ENCODE results near the gene CLDN20. TPM values are rescaled to one million over a fixed set of nuclear protein-coding genes. Genes with fewer than 3 reads are reported as not detected.

Gene CLDN20
- total and polyA plus RNA-seq, 2 of the 8 experiments (the other 6 are each of a cell fraction or from before 2014, with no cell fraction given): not detected

GRCh38 chr6:155313602-155314091 lies 49.8 kb downstream of the CLDN20 start:
- CTCF ChIA-PET (ENCODE audit: partially characterized antibody): interaction anchor here (1.0 kb wide), 1 partner anchor 182 kb away, joined by 5 read pairs; no protein-coding TSS in a partner anchor
- no peaks in the 10 kb centered on the region for H3K9me3 ChIP-seq (ENCODE audit: insufficient read depth in 2 of 2, low read depth in 1 of 2, low read length in 1 of 2)
- H3K4me2 ChIP-seq (ENCODE audit: insufficient read depth in 1 of 2, low read depth in 2 of 2, low read length in 2 of 2): peak overlapping the region; percentile 85 to 95
- 0 out of 2 replicates have a peak overlapping the region, but pooled peaks have one; percentile 76 for H2BK15ac ChIP-seq (ENCODE audit: low read length)
- H3K36me3 ChIP-seq (ENCODE audit: control insufficient read depth in 2 of 4, insufficient read depth in 4 of 4, low read length in 3 of 4): peaks cover 3 to 40% (median 13%) of the 10 kb centered on the region in 4 experiments; a peak in 7 of 8 replicates
- H3K4me1 ChIP-seq (replicated peaks in 1 of 4; ENCODE audit: control insufficient read depth in 3 of 4, insufficient read depth in 4 of 4, low read length in 3 of 4): no peaks in the 10 kb centered on the region
- H3K23me2 ChIP-seq (ENCODE audit: low read depth, low read length): peaks cover 6% of the 10 kb centered on the region
- H4K20me1 ChIP-seq (replicated peaks in 1 of 2; ENCODE audit: control insufficient read depth in 1 of 2, insufficient read depth in 2 of 2, low read length in 2 of 2): peaks cover 1 to 2% of the 10 kb centered on the region in 2 experiments
- peak overlapping the region; percentile 80; the same call in 1 of the 2 replicates for H2AFZ ChIP-seq (ENCODE audit: low read length)
- peak overlapping the region; percentile 82 to 96 (median 93) for H3K4me3 ChIP-seq (ENCODE audit: extremely low read depth in 1 of 4, insufficient read depth in 2 of 4, low read depth in 3 of 4, low read length in 4 of 4)
- H3K27me3 ChIP-seq (replicated peaks in 1 of 4; ENCODE audit: control insufficient read depth in 3 of 4, extremely low read depth in 1 of 4, insufficient read depth in 3 of 4, low read length in 3 of 4): no peaks in the 10 kb centered on the region
- H3K14ac ChIP-seq (ENCODE audit: insufficient read length): no peak overlapping the region
- POLR2A ChIA-PET (ENCODE audit: partially characterized antibody): interaction anchor here (0.6 to 1.1 kb wide), 5 partner anchors 9 to 35 kb away, joined by 3 read pairs; no protein-coding TSS in a partner anchor
- H3K4ac ChIP-seq (replicated peaks; ENCODE audit: insufficient read length, low read depth, low read length): no peak overlapping the region
- no peaks in the 10 kb centered on the region for H3K79me1 ChIP-seq (ENCODE audit: low read depth, low read length)
- peak overlapping the region; percentile 92; the same call in 1 of the 2 replicates for H4K8ac ChIP-seq (ENCODE audit: extremely low read depth, insufficient read depth, low read length)
- no peak overlapping the region for H2BK12ac ChIP-seq (ENCODE audit: low read depth, low read length)
- H3K27ac ChIP-seq (ENCODE audit: low read depth, low read length): peak overlapping the region; percentile 83
- 9% methylated on average over 15 of the region's 15 CpGs; no CpG with 5 or more reads in 1 of the 2 experiments for WGBS, 2 experiments (ENCODE audit: extremely low coverage in 1 of 2, insufficient coverage in 1 of 2, insufficient read length in 1 of 2, insufficient replicate concordance in 2 of 2, low coverage in 1 of 2, low lambda C conversion rate in 2 of 2, missing lambda C conversion rate in 1 of 2)
- DNase-seq (ENCODE audit: low read depth in 1 of 2, low spot score in 2 of 2) (no peak), FAIRE-seq (no peak)
- no peak overlapping the region for H2AK5ac ChIP-seq (ENCODE audit: low read depth, low read length)
- peak overlapping the region; percentile 72 for H4K91ac ChIP-seq (replicated peaks; ENCODE audit: insufficient read length, low read length)
- H2BK120ac ChIP-seq (replicated peaks; ENCODE audit: low read depth, low read length): no peak overlapping the region
- H3K18ac ChIP-seq (ENCODE audit: extremely low read depth, low read length): peak overlapping the region; percentile 90; the same call in 1 of the 2 replicates
- no peak overlapping the region for H2BK20ac ChIP-seq (ENCODE audit: low read length)
- H2BK5ac ChIP-seq (ENCODE audit: low read depth, low read length): peak overlapping the region; percentile 87
- no peak overlapping the region for H3K23ac ChIP-seq (ENCODE audit: insufficient read length)
- H3K79me2 ChIP-seq (ENCODE audit: control insufficient read depth in 1 of 2, insufficient read depth in 2 of 2, low read length in 2 of 2): peaks cover 0 to 25% of the 10 kb centered on the region in 2 experiments; a peak in 2 of 4 replicates
- TF ChIP-seq HDAC2 (IDR thresholded peaks at IDR 0.05; ENCODE audit: borderline replicate concordance in 1 of 2, low read depth in 2 of 2, low read length in 2 of 2): 0 out of 4 replicates have a peak, but pooled peaks of 1 of the 2 experiments have one; percentile 55
- TF ChIP-seq SIN3A (conservative IDR thresholded peaks at IDR 0.05 in 1 of 2, IDR thresholded peaks at IDR 0.05 in 1 of 2; ENCODE audit: low read depth in 1 of 2, low read length in 2 of 2): 0 out of 4 replicates have a peak, but pooled peaks of 1 of the 2 experiments have one; percentile 32
- no peak for TF ChIP-seq SP1 (IDR thresholded peaks at IDR 0.05; ENCODE audit: low read depth, low read length)
- no peak for TF ChIP-seq ASH2L (IDR thresholded peaks at IDR 0.05; ENCODE audit: low read length)
- TF ChIP-seq TEAD4 (IDR thresholded peaks at IDR 0.05; ENCODE audit: low read depth, low read length): no peak
- TF ChIP-seq MAFK (IDR thresholded peaks at IDR 0.05; ENCODE audit: low read depth, low read length): no peak
- peak overlapping the region; percentile 87 for H3K56ac ChIP-seq (replicated peaks; ENCODE audit: insufficient read length, low read depth, low read length)
- H4K5ac ChIP-seq (ENCODE audit: insufficient read length, low read depth, low read length): peak overlapping the region; percentile 71
- H3K9ac ChIP-seq (replicated peaks in 1 of 4; ENCODE audit: extremely low read depth in 1 of 4, low read depth in 3 of 4, low read length in 3 of 4): peak overlapping the region in 3 of 4 experiments; percentile 64 to 85 (median 82); a peak in 6 of 7 replicates

Data from H1 (cell line).